ENCODE measurements around the gene SPATS1. TPM values are rescaled to one million over a fixed set of nuclear protein-coding genes. Genes with fewer than 3 reads are reported as not detected.
"Not testable (repeated sequence)": the region's sequence is repeated elsewhere in the genome, so short reads cannot be mapped to it uniquely, and the experiment has no call there.

Gene SPATS1
- total RNA-seq, 2 donors from 2014 or later: not detected

GRCh38 chr6:44315951-44316350 lies 26.5 kb upstream of the SPATS1 start:
- Mint-ChIP-seq H3K9me3 (no peaks in the 10 kb centered on the region), H3K27ac (no peak overlapping the region), H3K36me3 (ENCODE audit: insufficient read depth in 2 of 2) (peaks cover 0 to under 1% of the 10 kb centered on the region in 2 donors), H3K4me1 (ENCODE audit: low read depth) (peaks cover 16% of the 10 kb centered on the region), H3K27me3 (ENCODE audit: low read depth) (peaks cover 21% of the 10 kb centered on the region), H3K4me3 (no peak overlapping the region)
- ATAC-seq (replicated peaks in 1 of 2): no peak
- DNase-seq: no peak

GRCh38 chr6:44316481-44316880 lies 26.0 kb upstream of the SPATS1 start:
- no peaks in the 10 kb centered on the region for H3K9me3 Mint-ChIP-seq
- no peak for DNase-seq
- peaks cover 24% of the 10 kb centered on the region for H3K27me3 Mint-ChIP-seq (ENCODE audit: low read depth)
- H3K27ac Mint-ChIP-seq: no peak overlapping the region
- H3K4me1 Mint-ChIP-seq (ENCODE audit: low read depth): peaks cover 16% of the 10 kb centered on the region
- H3K36me3 Mint-ChIP-seq (ENCODE audit: insufficient read depth in 2 of 2): no peaks in the 10 kb centered on the region
- no peak overlapping the region for H3K4me3 Mint-ChIP-seq
- no peak for ATAC-seq (replicated peaks in 1 of 2)

GRCh38 chr6:44317136-44317631 lies 25.3 kb upstream of the SPATS1 start:
- not testable (repeated sequence) for ATAC-seq (replicated peaks in 1 of 2); H3K36me3 Mint-ChIP-seq (ENCODE audit: insufficient read depth in 2 of 2)
- peaks cover 13% of the 10 kb centered on the region for H3K4me1 Mint-ChIP-seq (ENCODE audit: low read depth)

GRCh38 chr6:44321210-44321609 lies 21.2 kb upstream of the SPATS1 start:
- H3K27ac Mint-ChIP-seq: no peak overlapping the region
- H3K4me1 Mint-ChIP-seq (ENCODE audit: low read depth): no peaks in the 10 kb centered on the region
- H3K9me3 Mint-ChIP-seq: no peaks in the 10 kb centered on the region
- H3K27me3 Mint-ChIP-seq (ENCODE audit: low read depth): peaks cover 24% of the 10 kb centered on the region
- no peak for DNase-seq
- ATAC-seq (replicated peaks in 1 of 2): no peak
- H3K36me3 Mint-ChIP-seq (ENCODE audit: insufficient read depth in 2 of 2): no peaks in the 10 kb centered on the region
- no peak overlapping the region for H3K4me3 Mint-ChIP-seq

More at GRCh38 chr6:44317136-44317631, 25.3 kb upstream of the SPATS1 start:
- not testable (repeated sequence) for H3K9me3 Mint-ChIP-seq, H3K27ac Mint-ChIP-seq, H3K4me3 Mint-ChIP-seq, DNase-seq
- H3K27me3 Mint-ChIP-seq (ENCODE audit: low read depth): peaks cover 24% of the 10 kb centered on the region

GRCh38 chr6:44327096-44327495 lies 15.4 kb upstream of the SPATS1 start:
- DNase-seq: no peak
- H3K36me3 Mint-ChIP-seq (ENCODE audit: insufficient read depth in 2 of 2): no peaks in the 10 kb centered on the region
- no peak overlapping the region for H3K27ac Mint-ChIP-seq
- H3K4me3 Mint-ChIP-seq: no peak overlapping the region
- ATAC-seq (replicated peaks in 1 of 2): no peak
- H3K9me3 Mint-ChIP-seq: no peaks in the 10 kb centered on the region
- H3K27me3 Mint-ChIP-seq (ENCODE audit: low read depth): peaks cover 31% of the 10 kb centered on the region
- H3K4me1 Mint-ChIP-seq (ENCODE audit: low read depth): no peaks in the 10 kb centered on the region

- ATAC-seq (replicated peaks in 1 of 2): no peak
- Mint-ChIP-seq H3K27me3 (ENCODE audit: low read depth) (peaks cover 37% of the 10 kb centered on the region), H3K27ac (no peak overlapping the region), H3K36me3 (ENCODE audit: insufficient read depth in 2 of 2) (no peaks in the 10 kb centered on the region), H3K4me3 (no peak overlapping the region), H3K9me3 (no peaks in the 10 kb centered on the region), H3K4me1 (ENCODE audit: low read depth) (no peaks in the 10 kb centered on the region)
- DNase-seq: no peak
These were observed 14.7 kb upstream of the SPATS1 start for GRCh38 chr6:44327760-44328159.

- H3K27me3 Mint-ChIP-seq (ENCODE audit: low read depth): peaks cover 38% of the 10 kb centered on the region
- H3K9me3 Mint-ChIP-seq; H3K4me3 Mint-ChIP-seq; ATAC-seq (replicated peaks in 1 of 2); H3K36me3 Mint-ChIP-seq (ENCODE audit: insufficient read depth in 2 of 2); DNase-seq; H3K4me1 Mint-ChIP-seq (ENCODE audit: low read depth); H3K27ac Mint-ChIP-seq: not testable (repeated sequence)
These were observed 14.2 kb upstream of the SPATS1 start for GRCh38 chr6:44328203-44328602.

- Mint-ChIP-seq H3K27ac (no peak overlapping the region), H3K4me3 (no peak overlapping the region), H3K9me3 (no peaks in the 10 kb centered on the region), H3K27me3 (ENCODE audit: low read depth) (peaks cover 38% of the 10 kb centered on the region), H3K4me1 (ENCODE audit: low read depth) (no peaks in the 10 kb centered on the region), H3K36me3 (ENCODE audit: insufficient read depth in 2 of 2) (no peaks in the 10 kb centered on the region)
- ATAC-seq (replicated peaks in 1 of 2) (no peak), DNase-seq (no peak)
These were observed 12.6 kb upstream of the SPATS1 start for GRCh38 chr6:44329858-44330257.

- H3K27me3 Mint-ChIP-seq (ENCODE audit: low read depth): peaks cover 50% of the 10 kb centered on the region
These were observed 9.9 kb upstream of the SPATS1 start for GRCh38 chr6:44332585-44332984.

GRCh38 chr6:44333273-44333919 lies 9.1 kb upstream of the SPATS1 start:
- Mint-ChIP-seq H3K27ac (no peak overlapping the region), H3K4me3 (no peak overlapping the region), H3K9me3 (no peaks in the 10 kb centered on the region), H3K36me3 (ENCODE audit: insufficient read depth in 2 of 2) (no peaks in the 10 kb centered on the region), H3K4me1 (ENCODE audit: low read depth) (no peaks in the 10 kb centered on the region), H3K27me3 (ENCODE audit: low read depth) (peaks cover 45% of the 10 kb centered on the region)
- no peak for ATAC-seq (replicated peaks in 1 of 2)
- DNase-seq: no peak

More at GRCh38 chr6:44332585-44332984, 9.9 kb upstream of the SPATS1 start:
- DNase-seq (no peak), ATAC-seq (replicated peaks in 1 of 2) (no peak)
- Mint-ChIP-seq H3K4me1 (ENCODE audit: low read depth) (no peaks in the 10 kb centered on the region), H3K27ac (no peak overlapping the region), H3K36me3 (ENCODE audit: insufficient read depth in 2 of 2) (no peaks in the 10 kb centered on the region), H3K4me3 (no peak overlapping the region), H3K9me3 (no peaks in the 10 kb centered on the region)

GRCh38 chr6:44333942-44334341 lies 8.5 kb upstream of the SPATS1 start:
- no peak overlapping the region for H3K4me3 Mint-ChIP-seq
- H3K27me3 Mint-ChIP-seq (ENCODE audit: low read depth): peaks cover 40% of the 10 kb centered on the region
- H3K27ac Mint-ChIP-seq: no peak overlapping the region
- H3K4me1 Mint-ChIP-seq (ENCODE audit: low read depth): no peaks in the 10 kb centered on the region
- ATAC-seq (replicated peaks in 1 of 2): no peak
- DNase-seq: no peak
- no peaks in the 10 kb centered on the region for H3K9me3 Mint-ChIP-seq
- no peaks in the 10 kb centered on the region for H3K36me3 Mint-ChIP-seq (ENCODE audit: insufficient read depth in 2 of 2)

- no peak for DNase-seq
- Mint-ChIP-seq H3K4me1 (ENCODE audit: low read depth) (peaks cover 5% of the 10 kb centered on the region), H3K27ac (no peak overlapping the region), H3K9me3 (no peaks in the 10 kb centered on the region), H3K36me3 (ENCODE audit: insufficient read depth in 2 of 2) (no peaks in the 10 kb centered on the region), H3K4me3 (no peak overlapping the region), H3K27me3 (ENCODE audit: low read depth) (peaks cover 23% of the 10 kb centered on the region)
- ATAC-seq (replicated peaks in 1 of 2): no peak
These were observed 6.8 kb upstream of the SPATS1 start for GRCh38 chr6:44335631-44336030.

- no peak overlapping the region for H3K4me3 Mint-ChIP-seq
- peak; percentile 70 to 71 for DNase-seq
- peak; percentile 79 to 84 for ATAC-seq (replicated peaks in 1 of 2)
- peaks cover 38% of the 10 kb centered on the region for H3K27me3 Mint-ChIP-seq (ENCODE audit: low read depth)
- H3K9me3 Mint-ChIP-seq: no peaks in the 10 kb centered on the region
- no peak overlapping the region for H3K27ac Mint-ChIP-seq
- peaks cover 5% of the 10 kb centered on the region for H3K4me1 Mint-ChIP-seq (ENCODE audit: low read depth)
- no peaks in the 10 kb centered on the region for H3K36me3 Mint-ChIP-seq (ENCODE audit: insufficient read depth in 2 of 2)
These were observed 4.0 kb upstream of the SPATS1 start for GRCh38 chr6:44338228-44339122.

All from activated T-cell treated with anti-CD3 and anti-CD28 coated beads, Interleukin-2, amount 50 U/mL, for 72 hours (primary cell).